ENCODE data around the gene TBC1D30.
A peak's percentile ranks its signal among the peaks of the same experiment; 100 is the strongest.

TBC1D30 gene

DNA sequence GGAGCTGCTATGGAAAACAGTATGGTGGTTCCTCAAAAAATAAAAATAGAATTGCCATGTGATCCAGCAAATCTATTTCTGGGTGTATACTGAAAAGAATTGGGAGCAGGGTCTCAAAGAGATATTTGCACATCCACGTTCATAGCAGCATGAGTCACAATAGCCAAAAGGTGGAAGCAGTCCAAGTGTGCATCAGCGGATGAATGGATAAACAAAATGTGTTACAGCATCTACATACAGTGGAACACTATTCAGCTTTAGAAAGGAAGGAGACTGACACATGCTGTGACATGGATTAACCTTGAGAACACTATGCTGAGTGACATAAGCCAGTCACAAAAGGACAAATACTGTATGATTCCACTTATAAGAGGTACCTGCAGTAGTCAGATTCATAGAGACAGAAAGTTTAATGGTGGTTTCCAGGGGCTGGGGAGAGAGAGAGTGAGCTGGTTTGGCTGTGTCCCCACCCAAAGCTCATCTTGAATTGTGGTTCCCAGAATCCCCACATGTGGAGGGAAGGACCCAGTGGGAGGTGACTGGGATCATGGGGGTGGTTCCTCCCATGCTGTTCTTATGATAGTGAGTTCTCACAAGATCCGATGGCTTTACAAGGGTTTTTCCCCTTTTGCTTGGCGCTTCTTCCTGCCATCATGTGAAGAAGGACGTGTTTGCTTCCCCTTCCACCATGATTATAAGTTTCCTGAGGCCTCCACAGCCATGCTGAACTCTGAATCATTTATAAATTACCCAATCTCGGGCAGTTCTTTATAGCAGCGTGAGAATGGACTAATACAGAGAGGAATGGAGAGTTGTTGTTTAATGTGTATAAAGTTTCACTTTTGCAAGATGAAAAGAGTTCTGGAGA is 17.6 kb upstream of the TBC1D30 start:
- no peak for TF ChIP-seq CTCF (conservative IDR thresholded peaks at IDR 0.05; ENCODE audit: low read length)
- no peak overlapping the region for H3K4me3 ChIP-seq (ENCODE audit: low read length)
- DNase-seq (ENCODE audit: low read depth), result peak; percentile 48

DNA sequence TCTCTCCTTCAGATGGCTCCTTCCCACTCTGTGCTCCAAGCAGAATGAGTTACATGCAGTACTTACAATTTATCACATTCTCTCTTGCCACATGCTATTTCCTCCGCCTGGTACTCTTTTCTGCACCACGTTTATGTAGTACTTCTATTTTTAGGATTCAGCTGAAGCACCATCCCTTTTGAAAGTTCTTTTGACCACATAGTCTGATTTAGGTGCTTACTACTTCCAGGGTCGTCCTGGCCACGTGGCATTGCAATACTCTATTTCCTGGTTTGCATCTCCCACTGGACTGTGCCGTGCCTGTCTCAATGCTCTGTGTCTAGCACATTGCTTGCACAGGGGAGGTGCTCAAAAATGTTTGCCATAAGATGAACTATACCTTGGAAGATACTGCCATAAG is 16.3 kb upstream of the TBC1D30 start:
- H3K4me3 ChIP-seq (ENCODE audit: low read length), result no peak overlapping the region
- no peak for DNase-seq (ENCODE audit: low read depth)
- TF ChIP-seq CTCF (conservative IDR thresholded peaks at IDR 0.05; ENCODE audit: low read length), result no peak

GRCh38 chr12:64810831-64811230 is 13.6 kb upstream of the TBC1D30 start:
- TF ChIP-seq CTCF (conservative IDR thresholded peaks at IDR 0.05; ENCODE audit: low read length), result no peak
- no peak overlapping the region for H3K4me3 ChIP-seq (ENCODE audit: low read length)
- DNase-seq (ENCODE audit: low read depth), result peak; percentile 20

DNA sequence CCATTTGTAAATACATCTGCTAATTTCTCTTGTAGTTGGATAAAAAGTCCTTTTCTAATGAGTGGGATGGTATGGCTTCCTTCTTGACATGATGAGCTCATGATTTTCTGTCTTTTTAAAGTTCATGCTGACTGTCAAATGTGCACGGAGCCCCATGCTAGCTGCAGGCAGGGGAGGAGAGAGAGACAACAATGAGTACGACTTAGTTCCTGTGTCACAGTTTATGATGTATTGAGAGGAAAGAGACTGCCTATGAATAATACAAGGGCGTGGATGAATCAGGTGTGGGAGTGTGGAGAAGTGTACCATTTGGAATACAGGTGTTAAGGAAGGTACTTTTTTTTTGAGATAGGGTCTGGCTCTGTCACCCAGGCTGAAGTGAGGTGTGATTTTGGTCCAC is 10.7 kb upstream of the TBC1D30 start:
- H3K4me3 ChIP-seq (ENCODE audit: low read length), result no peak overlapping the region
- DNase-seq (ENCODE audit: low read depth), result no peak
- TF ChIP-seq CTCF (conservative IDR thresholded peaks at IDR 0.05; ENCODE audit: low read length), result no peak

- no peak for TF ChIP-seq CTCF (conservative IDR thresholded peaks at IDR 0.05; ENCODE audit: low read length)
- H3K4me3 ChIP-seq (ENCODE audit: low read length), result no peak overlapping the region
- no peak for DNase-seq (ENCODE audit: low read depth)
These were observed 10.0 kb upstream of the TBC1D30 start for GRCh38 chr12:64814432-64814831.

DNA sequence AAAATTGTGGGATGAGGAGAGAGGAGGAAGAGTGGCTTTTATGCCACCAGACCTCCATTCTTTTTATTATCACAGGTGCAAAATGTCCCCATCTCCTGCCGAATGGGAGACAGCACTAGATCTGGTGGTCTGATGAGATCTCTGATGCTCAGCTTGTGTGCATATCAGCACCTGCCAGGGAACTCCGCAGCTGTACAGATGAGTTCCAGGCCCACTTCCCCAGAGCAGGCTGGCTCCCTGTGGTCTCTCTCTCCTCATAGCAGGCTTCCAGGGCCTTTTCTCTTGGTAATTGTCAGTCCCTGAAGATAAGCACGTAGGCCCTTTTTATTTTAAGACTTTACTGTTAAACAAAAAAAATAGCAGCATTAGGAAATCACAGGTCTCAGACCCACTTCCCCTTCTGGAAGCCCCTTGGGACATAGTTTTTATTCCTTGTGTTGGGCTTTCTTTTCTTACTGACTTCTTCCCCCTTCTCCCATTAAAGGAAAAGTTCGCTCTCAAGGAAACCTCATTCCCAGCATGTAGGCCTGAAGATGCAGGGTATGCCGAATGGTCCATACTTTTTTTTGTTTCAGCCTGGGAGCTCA is 4.5 kb upstream of the TBC1D30 start:
- H3K4me3 ChIP-seq (ENCODE audit: low read length), result no peak overlapping the region
- no peak for DNase-seq (ENCODE audit: low read depth)
- no peak for TF ChIP-seq CTCF (conservative IDR thresholded peaks at IDR 0.05; ENCODE audit: low read length)

GRCh38 chr12:64820593-64820992 is 3.9 kb upstream of the TBC1D30 start:
- TF ChIP-seq CTCF (conservative IDR thresholded peaks at IDR 0.05; ENCODE audit: low read length), result no peak

More at GRCh38 chr12:64820593-64820992, 3.9 kb upstream of the TBC1D30 start:
- no peak for DNase-seq (ENCODE audit: low read depth)
- H3K4me3 ChIP-seq (ENCODE audit: low read length), result no peak overlapping the region

Measured in AG10803 (cell line).